ENCODE data around the gene SV2C. TPM values are rescaled to one million over a fixed set of nuclear protein-coding genes. Genes with fewer than 3 reads are reported as not detected.
A peak's percentile ranks its signal among the peaks of the same experiment; 100 is the strongest.

Gene SV2C
- total RNA-seq, 4 donors from 2014 or later, result 0.16 to 2.6 (median 0.30) TPM

DNA sequence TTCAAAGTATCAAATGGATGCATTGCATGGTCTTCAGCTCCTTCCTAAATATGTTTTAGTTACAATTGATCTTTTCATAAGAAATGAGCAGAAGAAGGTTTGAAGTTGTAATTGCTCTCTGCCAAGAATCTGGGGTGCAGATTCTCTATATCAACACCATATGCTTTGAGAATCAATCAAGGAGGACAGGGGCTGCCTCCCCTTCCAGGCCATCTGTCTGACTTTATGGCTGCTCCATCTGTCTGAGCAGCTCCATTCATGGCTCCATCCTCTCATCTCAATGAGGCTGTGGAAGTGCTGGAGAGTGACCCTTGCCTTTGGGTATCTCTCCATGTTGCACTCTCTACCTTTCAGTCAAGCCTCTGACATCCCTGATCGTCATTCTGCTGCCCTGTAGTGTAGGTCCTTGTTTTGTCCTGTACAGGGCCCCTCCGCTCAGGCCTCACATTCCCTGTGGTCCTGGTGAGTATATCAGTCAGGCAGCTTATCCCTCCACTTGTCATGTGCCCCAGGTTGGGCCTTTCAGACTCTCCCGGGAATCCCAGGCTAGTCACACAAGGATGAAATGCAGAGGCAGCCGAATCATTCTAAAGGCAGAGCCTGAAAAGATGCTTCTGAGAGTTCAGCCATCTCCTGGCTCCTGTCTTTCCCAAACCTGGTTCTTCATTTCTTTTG lies 14.0 kb upstream of the SV2C start:
- 74 to 87% methylated on average over 4 of the region's 4 CpGs for WGBS, 2 donors (ENCODE audit: low coverage in 1 of 2)
- peaks cover 4% of the 10 kb centered on the region for H3K27me3 ChIP-seq
- intact Hi-C loops (cut with DNase I; ENCODE audit: low total_unique reads) (no loop called here), in situ Hi-C loops (cut with MboI; ENCODE audit: low pct_ligation_motif_present in 1 of 4, low pct_unique_long_range_greater_than_20kb in 1 of 4, low sequenced_read_pairs in 3 of 4) (no loop called here)
- H3K4me3 ChIP-seq, result no peak overlapping the region
- peaks cover 0 to 3% (median 2%) of the 10 kb centered on the region in 4 donors for H3K4me1 ChIP-seq
- H3K27ac ChIP-seq, result no peak overlapping the region
- H3K9me3 ChIP-seq, result no peaks in the 10 kb centered on the region
- no peaks in the 10 kb centered on the region for H3K36me3 ChIP-seq
- TF ChIP-seq, protein P1, sequence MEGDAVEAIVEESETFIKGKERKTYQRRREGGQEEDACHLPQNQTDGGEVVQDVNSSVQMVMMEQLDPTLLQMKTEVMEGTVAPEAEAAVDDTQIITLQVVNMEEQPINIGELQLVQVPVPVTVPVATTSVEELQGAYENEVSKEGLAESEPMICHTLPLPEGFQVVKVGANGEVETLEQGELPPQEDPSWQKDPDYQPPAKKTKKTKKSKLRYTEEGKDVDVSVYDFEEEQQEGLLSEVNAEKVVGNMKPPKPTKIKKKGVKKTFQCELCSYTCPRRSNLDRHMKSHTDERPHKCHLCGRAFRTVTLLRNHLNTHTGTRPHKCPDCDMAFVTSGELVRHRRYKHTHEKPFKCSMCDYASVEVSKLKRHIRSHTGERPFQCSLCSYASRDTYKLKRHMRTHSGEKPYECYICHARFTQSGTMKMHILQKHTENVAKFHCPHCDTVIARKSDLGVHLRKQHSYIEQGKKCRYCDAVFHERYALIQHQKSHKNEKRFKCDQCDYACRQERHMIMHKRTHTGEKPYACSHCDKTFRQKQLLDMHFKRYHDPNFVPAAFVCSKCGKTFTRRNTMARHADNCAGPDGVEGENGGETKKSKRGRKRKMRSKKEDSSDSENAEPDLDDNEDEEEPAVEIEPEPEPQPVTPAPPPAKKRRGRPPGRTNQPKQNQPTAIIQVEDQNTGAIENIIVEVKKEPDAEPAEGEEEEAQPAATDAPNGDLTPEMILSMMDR (IDR thresholded peaks at IDR 0.05), result no peak
- TF ChIP-seq EP300 (IDR thresholded peaks at IDR 0.05; ENCODE audit: low read depth), result no peak
- no peak for TF ChIP-seq POLR2A (IDR thresholded peaks at IDR 0.05)
- TF ChIP-seq POLR2AphosphoS5 (IDR thresholded peaks at IDR 0.05), result no peak
- no peak for DNase-seq

DNA sequence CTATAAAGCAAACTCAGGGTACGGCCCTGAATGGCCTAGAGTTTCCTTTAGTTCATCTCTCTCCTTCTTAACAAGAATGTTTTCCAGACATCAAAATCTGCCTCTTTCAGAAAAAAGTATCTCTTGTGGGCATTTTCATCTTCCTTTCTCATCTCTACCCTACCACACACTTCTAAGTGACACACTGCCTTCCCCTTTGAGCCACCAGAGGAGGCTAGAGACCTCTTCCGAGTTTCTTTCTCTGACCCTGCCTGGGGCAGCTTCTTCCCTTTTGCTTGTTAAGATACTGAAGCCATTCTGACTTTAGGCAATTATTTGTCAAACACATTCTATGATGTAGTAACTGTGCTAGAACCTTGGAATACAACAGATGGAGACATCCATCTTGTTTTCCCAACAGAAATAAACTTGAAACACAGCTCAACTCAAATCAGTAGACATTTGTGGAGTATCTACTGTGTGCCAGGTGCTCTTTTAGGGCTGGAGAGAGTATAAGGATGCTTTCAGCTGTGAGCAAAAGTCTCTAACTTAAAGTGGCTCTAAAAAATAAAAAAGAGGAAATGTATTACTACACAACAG lies 8.6 kb upstream of the SV2C start:
- H3K27me3 ChIP-seq, result peaks cover 4% of the 10 kb centered on the region
- intact Hi-C loops (cut with DNase I; ENCODE audit: low total_unique reads) (no loop called here), in situ Hi-C loops (cut with MboI; ENCODE audit: low pct_ligation_motif_present in 1 of 4, low pct_unique_long_range_greater_than_20kb in 1 of 4, low sequenced_read_pairs in 3 of 4) (no loop called here)
- H3K4me1 ChIP-seq, result no peaks in the 10 kb centered on the region
- no peaks in the 10 kb centered on the region for H3K36me3 ChIP-seq
- TF ChIP-seq EP300 (IDR thresholded peaks at IDR 0.05; ENCODE audit: low read depth), result no peak
- TF ChIP-seq, protein P1 (IDR thresholded peaks at IDR 0.05), result peak; percentile 49 to 79 (median 71)
- no peaks in the 10 kb centered on the region for H3K9me3 ChIP-seq
- no peak overlapping the region for H3K27ac ChIP-seq
- H3K4me3 ChIP-seq, result no peak overlapping the region
- 25 to 43% methylated on average over 2 of the region's 2 CpGs for WGBS, 2 donors (ENCODE audit: low coverage in 1 of 2)
- DNase-seq, result peak; percentile 38

- DNase-seq, result no peak
- TF ChIP-seq EP300 (IDR thresholded peaks at IDR 0.05; ENCODE audit: low read depth), result no peak
- no peak for TF ChIP-seq POLR2A (IDR thresholded peaks at IDR 0.05)
- TF ChIP-seq, protein P1 (IDR thresholded peaks at IDR 0.05), result no peak
- no peak for TF ChIP-seq POLR2AphosphoS5 (IDR thresholded peaks at IDR 0.05)
- H3K27me3 ChIP-seq, result peaks cover 73% of the 10 kb centered on the region
- intact Hi-C loops (cut with DNase I; ENCODE audit: low total_unique reads), result no loop called here
- peaks cover 0 to 32% (median 27%) of the 10 kb centered on the region in 4 donors for H3K4me1 ChIP-seq
- no peak overlapping the region for H3K27ac ChIP-seq
- 4 to 34% methylated on average over 4 to 38 of the region's 45 CpGs for WGBS, 2 donors (ENCODE audit: low coverage in 1 of 2)
- H3K9me3 ChIP-seq, result no peaks in the 10 kb centered on the region
- H3K36me3 ChIP-seq, result no peaks in the 10 kb centered on the region
- in situ Hi-C loops (cut with MboI; ENCODE audit: low pct_ligation_motif_present in 1 of 4, low pct_unique_long_range_greater_than_20kb in 1 of 4, low sequenced_read_pairs in 3 of 4), result no loop called here
- H3K4me3 ChIP-seq, result peak overlapping the region in 1 of 4 donors; percentile 46
These were observed 1.1 kb upstream of the SV2C start for GRCh38 chr5:76081811-76082771.
